BLaER1 (cell line): ENCODE results near the gene PRDM8.
"Not testable (repeated sequence)": the region's sequence is repeated elsewhere in the genome, so short reads cannot be mapped to it uniquely, and the experiment has no call there.

Experiments
- H3K27ac ChIP-seq: shearing (Covaris generic); formaldehyde crosslinking; 2 replicates; pipeline ENCODE4 v1.8.1; 2022
- H3K27me3 ChIP-seq: shearing (Covaris generic); formaldehyde crosslinking; 2 replicates; pipeline ENCODE4 v1.8.1; 2022
- H3K36me3 ChIP-seq: shearing (Covaris generic); formaldehyde crosslinking; 2 replicates; pipeline ENCODE4 v1.8.1; 2022
- H3K4me1 ChIP-seq: shearing (Covaris generic); formaldehyde crosslinking; 2 replicates; pipeline ENCODE4 v1.8.1; 2022
- H3K4me2 ChIP-seq: shearing (Covaris generic); formaldehyde crosslinking; 2 replicates; pipeline ENCODE4 v1.8.1; 2022
- H3K4me3 ChIP-seq: shearing (Covaris generic); formaldehyde crosslinking; 2 replicates; pipeline ENCODE4 v1.8.1; 2022
- H3K9ac ChIP-seq: shearing (Covaris generic); formaldehyde crosslinking; 2 replicates; pipeline ENCODE4 v1.8.1; 2022
- H3K9me3 ChIP-seq: shearing (Covaris generic); formaldehyde crosslinking; 2 replicates; pipeline ENCODE4 v1.8.1; 2022
- H4K20me1 ChIP-seq: shearing (Covaris generic); formaldehyde crosslinking; 2 replicates; pipeline ENCODE4 v1.8.1; 2022
- Cebpa-rat ChIP-seq: shearing (Covaris generic); IDR thresholded peaks from 2 replicates; pipeline ENCODE4 v1.8.1; 2022

The PRDM8 gene

GRCh38 chr4:80165855-80166254 is 31.4 kb upstream of the PRDM8 start:
- no peak overlapping the region for H3K27ac ChIP-seq
- no peak overlapping the region for H3K4me3 ChIP-seq
- H3K4me2 ChIP-seq, result no peak overlapping the region
- H3K4me1 ChIP-seq, result no peaks in the 10 kb centered on the region
- TF ChIP-seq Cebpa-rat, result no peak
- no peaks in the 10 kb centered on the region for H3K36me3 ChIP-seq
- no peaks in the 10 kb centered on the region for H4K20me1 ChIP-seq
- H3K9ac ChIP-seq, result no peak overlapping the region
- no peaks in the 10 kb centered on the region for H3K27me3 ChIP-seq
- no peaks in the 10 kb centered on the region for H3K9me3 ChIP-seq

GRCh38 chr4:80171251-80171650 is 26.1 kb upstream of the PRDM8 start:
- Histone ChIP-seq H4K20me1 (no peaks in the 10 kb centered on the region), H3K4me1 (peaks cover 28% of the 10 kb centered on the region), H3K4me3 (no peak overlapping the region), H3K4me2 (no peak overlapping the region), H3K9ac (no peak overlapping the region), H3K36me3 (no peaks in the 10 kb centered on the region), H3K27ac (no peak overlapping the region), H3K9me3 (peaks cover 6% of the 10 kb centered on the region; the same call in 1 of the 2 replicates), H3K27me3 (no peaks in the 10 kb centered on the region; the same call in 1 of the 2 replicates)
- no peak for TF ChIP-seq Cebpa-rat

- Histone ChIP-seq H3K4me2 (no peak overlapping the region), H3K27me3 (no peaks in the 10 kb centered on the region; the same call in 1 of the 2 replicates), H3K27ac (no peak overlapping the region), H3K4me1 (peaks cover 28% of the 10 kb centered on the region), H3K36me3 (no peaks in the 10 kb centered on the region), H3K9me3 (peaks cover 6% of the 10 kb centered on the region; the same call in 1 of the 2 replicates), H3K4me3 (no peak overlapping the region), H4K20me1 (no peaks in the 10 kb centered on the region), H3K9ac (no peak overlapping the region)
- no peak for TF ChIP-seq Cebpa-rat
Measured at GRCh38 chr4:80171656-80172055, 25.6 kb upstream of the PRDM8 start.

DNA sequence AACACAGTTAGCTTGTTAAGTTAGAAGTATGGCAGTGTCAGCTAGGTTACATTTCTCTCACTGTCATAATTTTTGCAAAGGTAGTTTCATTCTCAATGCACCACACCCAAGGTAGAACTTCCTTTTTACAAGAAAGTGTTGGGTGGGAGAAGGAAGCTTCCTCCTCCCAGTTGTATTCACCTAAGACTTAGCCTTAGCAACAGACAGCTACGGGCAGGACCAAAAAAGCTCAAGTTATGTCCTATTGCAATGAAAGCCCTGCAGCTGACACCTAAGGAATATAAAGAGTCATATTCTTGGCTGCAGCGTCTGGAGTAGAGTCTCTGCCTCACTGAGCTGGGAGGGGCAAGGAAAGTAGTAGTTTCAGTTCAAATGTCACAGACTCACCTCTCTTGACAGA is 25.1 kb upstream of the PRDM8 start:
- Histone ChIP-seq H3K4me1 (peaks cover 28% of the 10 kb centered on the region), H3K27me3 (no peaks in the 10 kb centered on the region; the same call in 1 of the 2 replicates), H3K4me2 (peak overlapping the region; percentile 75; the same call in 1 of the 2 replicates), H3K36me3 (no peaks in the 10 kb centered on the region), H3K4me3 (no peak overlapping the region), H4K20me1 (no peaks in the 10 kb centered on the region), H3K9me3 (peaks cover 6% of the 10 kb centered on the region; the same call in 1 of the 2 replicates), H3K27ac (no peak overlapping the region), H3K9ac (no peak overlapping the region)
- TF ChIP-seq Cebpa-rat, result no peak

GRCh38 chr4:80173401-80173800 is 23.9 kb upstream of the PRDM8 start:
- H3K9ac ChIP-seq, result peak overlapping the region; percentile 48; the same call in 1 of the 2 replicates
- no peak overlapping the region for H3K4me3 ChIP-seq
- H3K36me3 ChIP-seq, result no peaks in the 10 kb centered on the region
- H3K4me2 ChIP-seq, result peak overlapping the region; percentile 75
- no peak for TF ChIP-seq Cebpa-rat
- H3K27me3 ChIP-seq, result no peaks in the 10 kb centered on the region; the same call in 1 of the 2 replicates
- H4K20me1 ChIP-seq, result no peaks in the 10 kb centered on the region
- H3K27ac ChIP-seq, result peak overlapping the region; percentile 13; the same call in 1 of the 2 replicates
- peaks cover 8% of the 10 kb centered on the region for H3K9me3 ChIP-seq
- H3K4me1 ChIP-seq, result peaks cover 28% of the 10 kb centered on the region

- Histone ChIP-seq H3K9ac (no peak overlapping the region), H3K27ac (no peak overlapping the region), H3K36me3 (no peaks in the 10 kb centered on the region), H3K4me3 (no peak overlapping the region), H3K9me3 (peaks cover 13% of the 10 kb centered on the region), H3K27me3 (no peaks in the 10 kb centered on the region; the same call in 1 of the 2 replicates), H4K20me1 (no peaks in the 10 kb centered on the region), H3K4me2 (peak overlapping the region; percentile 75), H3K4me1 (peaks cover 28% of the 10 kb centered on the region)
- no peak for TF ChIP-seq Cebpa-rat
Measured at GRCh38 chr4:80173841-80174240, 23.5 kb upstream of the PRDM8 start.

DNA sequence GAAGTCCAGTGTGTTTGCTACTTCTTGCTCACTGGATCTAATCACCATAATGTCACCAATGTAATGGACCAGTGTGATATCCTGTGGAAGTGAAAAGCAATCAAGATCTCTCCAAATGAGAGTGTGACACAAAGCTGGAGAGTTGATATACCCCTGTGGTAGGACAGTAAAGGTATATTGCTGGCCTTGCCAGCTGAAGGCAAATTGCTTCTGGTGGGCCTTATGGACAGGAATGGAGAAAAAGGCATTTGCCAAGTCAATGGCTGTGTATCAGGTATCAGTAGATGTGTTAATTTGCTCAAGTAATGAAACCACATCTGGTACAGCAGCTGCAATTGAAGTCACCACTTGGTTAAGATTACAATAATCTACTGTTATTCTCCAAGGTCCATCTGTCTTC is 19.5 kb upstream of the PRDM8 start:
- peaks cover 15% of the 10 kb centered on the region for H3K9me3 ChIP-seq
- not testable (repeated sequence) for H3K9ac ChIP-seq, H3K27me3 ChIP-seq, H3K4me2 ChIP-seq, H3K36me3 ChIP-seq, H3K27ac ChIP-seq, H3K4me3 ChIP-seq, H4K20me1 ChIP-seq
- peaks cover 19% of the 10 kb centered on the region for H3K4me1 ChIP-seq

- H3K27ac ChIP-seq, result no peak overlapping the region
- H3K4me2 ChIP-seq, result no peak overlapping the region
- H3K9ac ChIP-seq, result no peak overlapping the region
- no peaks in the 10 kb centered on the region for H4K20me1 ChIP-seq
- peaks cover 21% of the 10 kb centered on the region for H3K9me3 ChIP-seq
- no peak for TF ChIP-seq Cebpa-rat
- no peaks in the 10 kb centered on the region; the same call in 1 of the 2 replicates for H3K27me3 ChIP-seq
- H3K4me1 ChIP-seq, result peaks cover 7% of the 10 kb centered on the region
- H3K36me3 ChIP-seq, result no peaks in the 10 kb centered on the region
- no peak overlapping the region for H3K4me3 ChIP-seq
Measured at GRCh38 chr4:80178964-80179363, 18.3 kb upstream of the PRDM8 start.

- Histone ChIP-seq H3K36me3 (no peaks in the 10 kb centered on the region), H3K27me3 (no peaks in the 10 kb centered on the region; the same call in 1 of the 2 replicates), H3K4me2 (no peak overlapping the region), H3K9ac (no peak overlapping the region), H3K4me3 (no peak overlapping the region), H3K9me3 (peaks cover 28% of the 10 kb centered on the region), H3K27ac (no peak overlapping the region), H4K20me1 (no peaks in the 10 kb centered on the region), H3K4me1 (peaks cover 2% of the 10 kb centered on the region; the same call in 1 of the 2 replicates)
- TF ChIP-seq Cebpa-rat, result no peak
Measured at GRCh38 chr4:80179637-80180161, 17.6 kb upstream of the PRDM8 start.

GRCh38 chr4:80180743-80181142 is 16.6 kb upstream of the PRDM8 start:
- Histone ChIP-seq H3K4me3 (no peak overlapping the region), H3K27me3 (no peaks in the 10 kb centered on the region), H3K9ac (no peak overlapping the region), H3K4me2 (no peak overlapping the region), H3K9me3 (peaks cover 39% of the 10 kb centered on the region), H3K4me1 (peaks cover 7% of the 10 kb centered on the region; the same call in 1 of the 2 replicates), H3K27ac (no peak overlapping the region), H3K36me3 (no peaks in the 10 kb centered on the region), H4K20me1 (no peaks in the 10 kb centered on the region)
- no peak for TF ChIP-seq Cebpa-rat
